Measurements from ENCODE around the gene PIP4P1. TPM values are rescaled to one million over a fixed set of nuclear protein-coding genes. Genes with fewer than 3 reads are reported as not detected.

PIP4P1 gene
- total RNA-seq, 1 donor from 2014 or later = 24.1 TPM

DNA sequence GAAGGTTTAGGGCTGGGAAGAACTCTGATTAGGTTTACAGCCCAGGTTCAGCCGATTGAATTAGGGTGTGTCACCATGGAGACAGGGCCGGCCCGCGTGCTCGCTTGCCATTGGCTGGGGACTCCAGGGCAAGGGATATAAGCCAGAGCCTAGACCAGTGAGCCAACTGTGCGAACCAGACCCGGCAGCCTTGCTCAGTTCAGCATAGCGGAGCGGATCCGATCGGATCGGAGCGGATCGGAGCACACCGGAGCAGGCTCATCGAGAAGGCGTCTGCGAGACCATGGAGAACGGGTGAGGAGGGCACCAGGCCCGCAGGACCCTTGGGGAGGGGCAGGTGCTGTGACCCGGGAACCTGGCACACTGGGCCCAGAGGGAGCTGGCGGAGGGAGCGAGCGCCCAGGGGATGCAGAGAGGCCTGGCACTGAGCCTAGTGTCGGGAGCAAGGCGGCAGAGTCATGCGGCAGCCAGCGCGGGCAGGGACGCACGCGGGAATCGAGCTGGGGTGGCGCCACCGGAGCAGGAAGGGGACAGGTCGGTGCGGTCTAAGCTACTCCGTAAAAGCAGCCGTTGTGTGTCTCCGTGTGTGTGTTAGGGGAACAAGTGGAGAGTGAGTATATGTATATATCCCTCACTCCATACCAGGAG, 8.1 kb upstream of the PIP4P1 start, which contains the start of gene PNP:
Gene PNP (plus strand): TSS at position 165 of the 648 bp plus-strand sequence. CDS start 119 bp downstream, at position 284.
- DNase-seq (ENCODE audit: extremely low spot score in 2 of 2) = peak in 1 of 2 donors; percentile 94
- Histone ChIP-seq H3K27me3 (no peaks in the 10 kb centered on the region), H3K36me3 (peaks cover 0 to 12% of the 10 kb centered on the region in 2 donors), H3K4me3 (peak within 1 kb of the TSS; percentile 70 to 92), H3K27ac (peak within 1 kb of the TSS; percentile 89), H3K9me3 (no peaks in the 10 kb centered on the region), H3K4me1 (peaks cover 11% of the 10 kb centered on the region)
- TF ChIP-seq CTCF (IDR thresholded peaks at IDR 0.05) = no peak
- TF ChIP-seq POLR2AphosphoS5 (IDR thresholded peaks at IDR 0.05; ENCODE audit: insufficient read depth in 1 of 2, low read depth in 1 of 2) = peak; percentile 21 to 98
- TF ChIP-seq POLR2A (IDR thresholded peaks at IDR 0.05) = peak; percentile 19 to 92
- intact Hi-C loops (cut with DNase I) = loop anchor here (10.0 kb wide), 1 partner anchor 145 kb away; no protein-coding TSS in a partner anchor

DNA sequence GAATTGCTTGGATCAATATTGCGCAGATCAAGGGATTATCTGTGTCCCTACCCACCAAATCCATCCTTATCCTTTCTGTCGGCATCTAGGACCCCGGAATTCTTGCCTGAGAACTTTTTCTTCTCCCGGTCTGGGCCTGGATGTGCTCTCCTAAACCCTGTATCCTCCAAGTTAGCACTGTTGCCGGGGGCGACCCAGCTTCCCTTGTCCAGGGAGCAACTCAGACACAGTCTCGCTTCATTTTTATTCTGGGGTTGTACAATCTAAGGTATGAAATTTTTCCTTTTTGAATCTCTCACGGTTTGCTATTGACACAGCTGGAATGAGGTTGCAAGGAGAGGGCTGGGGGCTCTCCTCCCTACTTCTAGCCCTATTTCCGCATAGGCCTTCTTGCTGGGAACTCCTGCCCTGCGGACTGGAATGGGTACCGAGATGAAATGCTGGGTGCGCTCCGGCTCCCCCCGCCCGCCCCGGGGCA, 7.6 kb upstream of the PIP4P1 start:
- Histone ChIP-seq H3K27ac (peak overlapping the region; percentile 89), H3K4me3 (peak overlapping the region; percentile 70 to 92), H3K9me3 (no peaks in the 10 kb centered on the region), H3K27me3 (no peaks in the 10 kb centered on the region), H3K4me1 (peaks cover 11% of the 10 kb centered on the region), H3K36me3 (peaks cover 0 to 9% of the 10 kb centered on the region in 2 donors)
- DNase-seq (ENCODE audit: extremely low spot score in 2 of 2) = no peak
- TF ChIP-seq POLR2AphosphoS5 (IDR thresholded peaks at IDR 0.05; ENCODE audit: insufficient read depth in 1 of 2, low read depth in 1 of 2) = no peak
- TF ChIP-seq CTCF (IDR thresholded peaks at IDR 0.05) = no peak
- TF ChIP-seq POLR2A (IDR thresholded peaks at IDR 0.05) = no peak
- intact Hi-C loops (cut with DNase I) = loop anchor here (10.0 kb wide), 1 partner anchor 146 kb away; no protein-coding TSS in a partner anchor

DNA sequence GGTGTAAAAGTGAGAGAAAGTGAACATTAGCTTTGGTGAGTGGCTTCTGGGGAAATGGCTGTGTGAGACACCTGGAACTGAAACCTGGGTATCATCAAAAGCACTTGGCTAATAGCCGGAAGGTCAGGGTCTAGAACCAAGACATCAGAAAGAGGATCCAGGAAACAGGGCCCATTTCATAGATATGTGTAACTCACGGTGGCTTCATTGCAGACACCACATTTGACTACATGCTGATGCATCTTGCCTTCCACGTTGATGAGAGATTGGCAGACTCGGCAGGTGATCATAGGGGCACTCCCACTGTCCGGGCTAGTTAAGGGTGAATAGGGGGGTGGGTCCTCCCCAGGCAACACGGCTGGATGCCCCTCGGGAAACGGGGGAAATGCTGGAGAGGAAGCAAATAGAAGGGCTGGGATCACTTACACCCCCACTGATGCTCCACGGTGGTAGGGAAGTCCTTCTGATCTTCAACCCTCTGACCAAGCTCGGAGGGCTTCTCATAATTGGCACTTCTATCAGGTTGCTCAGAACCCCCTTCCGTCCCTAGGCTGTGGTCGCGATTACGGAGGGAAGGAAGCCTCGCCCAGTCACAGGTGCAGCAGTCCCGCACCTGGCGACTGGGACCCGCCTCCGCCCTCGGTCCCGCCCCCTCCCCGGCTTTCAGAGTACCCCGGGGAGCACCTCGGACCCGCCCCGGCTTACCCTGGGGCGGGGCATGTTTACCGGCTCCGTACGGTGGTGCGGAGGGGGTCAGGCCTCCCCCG, 593 bp downstream of the PIP4P1 start:
- Histone ChIP-seq H3K9me3 (no peaks in the 10 kb centered on the region), H3K27ac (peak overlapping the region; percentile 98), H3K27me3 (no peaks in the 10 kb centered on the region), H3K4me3 (peak overlapping the region; percentile 88 to 98), H3K4me1 (peaks cover 47% of the 10 kb centered on the region), H3K36me3 (peaks cover 0 to 41% of the 10 kb centered on the region in 2 donors)
- intact Hi-C loops (cut with DNase I) = loop anchor here (5.0 to 10.0 kb wide), 3 partner anchors 118 to 222 kb away; partner anchors contain the start of genes PARP2 and RNASE4
- no peak for DNase-seq (ENCODE audit: extremely low spot score in 2 of 2)
- TF ChIP-seq POLR2A (IDR thresholded peaks at IDR 0.05) (no peak), POLR2AphosphoS5 (IDR thresholded peaks at IDR 0.05; ENCODE audit: insufficient read depth in 1 of 2, low read depth in 1 of 2) (no peak), CTCF (IDR thresholded peaks at IDR 0.05) (no peak)

DNA sequence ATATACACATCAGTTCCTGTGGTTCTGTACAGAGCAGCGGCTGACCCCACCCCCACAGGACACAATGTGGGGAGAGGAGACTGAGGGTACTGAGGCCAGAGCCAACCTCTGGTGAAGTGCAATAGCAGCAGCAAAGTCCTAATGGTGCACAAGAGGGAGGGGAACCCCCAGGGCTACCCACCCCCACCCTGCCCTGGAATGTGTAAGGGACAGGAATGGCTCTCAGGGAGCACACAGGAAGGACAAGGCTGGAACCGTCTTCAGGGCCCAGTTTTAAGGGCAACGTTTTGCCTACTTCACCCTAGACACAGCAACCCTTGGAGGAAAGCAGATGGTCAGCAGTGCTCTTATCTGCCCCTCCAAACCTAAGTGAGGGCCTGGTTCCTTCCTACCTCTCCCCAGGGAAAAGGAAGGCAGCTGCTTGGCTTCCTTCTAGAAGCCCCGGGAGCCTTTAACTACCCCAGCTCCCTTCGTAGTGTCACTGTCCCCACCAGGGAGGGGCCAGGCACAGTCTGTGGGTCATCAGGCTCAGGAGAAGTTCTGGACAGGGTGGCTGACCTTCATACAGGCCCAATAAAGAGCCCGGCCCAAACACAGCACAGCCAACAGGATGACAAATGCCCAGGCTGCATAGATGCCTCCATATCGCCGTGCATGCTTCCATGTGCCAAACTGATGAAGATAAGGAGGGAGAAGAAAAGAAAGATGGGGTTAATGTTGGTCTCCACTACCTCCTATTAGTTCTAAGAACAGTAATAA, 3.0 kb downstream of the PIP4P1 start:
- no peaks in the 10 kb centered on the region for H3K9me3 ChIP-seq
- intact Hi-C loops (cut with DNase I) = no loop called here
- H3K4me1 ChIP-seq = peaks cover 58% of the 10 kb centered on the region
- no peak overlapping the region for H3K27ac ChIP-seq
- H3K4me3 ChIP-seq = no peak overlapping the region
- TF ChIP-seq POLR2AphosphoS5 (IDR thresholded peaks at IDR 0.05; ENCODE audit: insufficient read depth in 1 of 2, low read depth in 1 of 2) (no peak), CTCF (IDR thresholded peaks at IDR 0.05) (no peak), POLR2A (IDR thresholded peaks at IDR 0.05) (no peak)
- no peak for DNase-seq (ENCODE audit: extremely low spot score in 2 of 2)
- peaks cover 0 to 41% of the 10 kb centered on the region in 2 donors for H3K36me3 ChIP-seq
- no peaks in the 10 kb centered on the region for H3K27me3 ChIP-seq

Measured in vagina (tissue), 2 donors.